HG02623 (cell line): ENCODE results near the gene SLIT3.
A peak's percentile ranks its signal among the peaks of the same experiment; 100 is the strongest.

ENCODE experiments used
- ATAC-seq: cut with Tn5 transposase; IDR thresholded peaks from one replicate; pipeline ENCODE4 v1.9.1; 2021; ENCODE audit warnings: moderate library complexity; ENCODE audit not compliant: unreplicated experiment

The SLIT3 gene

DNA sequence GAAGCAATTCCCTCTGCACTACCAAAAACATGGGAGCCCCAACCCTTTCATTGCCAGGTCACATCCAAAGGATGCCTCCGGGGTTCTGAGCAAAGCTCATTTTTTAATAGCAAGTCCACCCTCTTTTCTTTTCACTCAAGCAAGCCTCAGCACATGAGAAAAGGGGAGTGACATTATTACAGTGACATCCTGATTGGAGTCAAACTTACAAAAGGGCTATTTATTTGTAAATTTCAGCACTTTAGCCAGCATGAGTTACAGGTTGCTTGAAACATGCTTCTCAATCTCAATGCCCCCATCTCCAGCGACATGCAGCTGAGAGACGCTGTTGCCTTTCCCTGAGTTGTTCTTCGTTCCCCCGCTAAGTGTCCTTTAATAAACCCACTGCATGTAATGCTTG is 483.3 kb downstream of the SLIT3 start:
- ATAC-seq: no peak

DNA sequence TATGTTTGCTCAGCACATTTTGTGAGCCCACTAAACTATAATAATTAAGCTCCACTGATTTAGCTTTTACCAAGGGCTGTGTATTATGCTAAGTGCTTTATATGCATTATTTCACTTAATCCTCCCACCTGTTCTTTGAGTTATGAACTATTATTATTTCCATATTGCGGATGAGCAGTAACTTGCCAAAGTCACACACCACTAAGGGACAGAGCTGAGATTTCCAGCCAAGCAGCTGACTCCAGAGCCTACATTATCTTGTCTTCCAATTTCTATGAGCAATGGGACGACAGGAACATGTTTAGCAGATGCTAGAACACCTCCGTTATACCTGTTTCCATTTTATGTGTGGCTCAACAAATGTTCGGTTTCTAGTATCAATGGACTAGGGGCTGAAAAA is 484.3 kb downstream of the SLIT3 start:
- no peak for ATAC-seq

DNA sequence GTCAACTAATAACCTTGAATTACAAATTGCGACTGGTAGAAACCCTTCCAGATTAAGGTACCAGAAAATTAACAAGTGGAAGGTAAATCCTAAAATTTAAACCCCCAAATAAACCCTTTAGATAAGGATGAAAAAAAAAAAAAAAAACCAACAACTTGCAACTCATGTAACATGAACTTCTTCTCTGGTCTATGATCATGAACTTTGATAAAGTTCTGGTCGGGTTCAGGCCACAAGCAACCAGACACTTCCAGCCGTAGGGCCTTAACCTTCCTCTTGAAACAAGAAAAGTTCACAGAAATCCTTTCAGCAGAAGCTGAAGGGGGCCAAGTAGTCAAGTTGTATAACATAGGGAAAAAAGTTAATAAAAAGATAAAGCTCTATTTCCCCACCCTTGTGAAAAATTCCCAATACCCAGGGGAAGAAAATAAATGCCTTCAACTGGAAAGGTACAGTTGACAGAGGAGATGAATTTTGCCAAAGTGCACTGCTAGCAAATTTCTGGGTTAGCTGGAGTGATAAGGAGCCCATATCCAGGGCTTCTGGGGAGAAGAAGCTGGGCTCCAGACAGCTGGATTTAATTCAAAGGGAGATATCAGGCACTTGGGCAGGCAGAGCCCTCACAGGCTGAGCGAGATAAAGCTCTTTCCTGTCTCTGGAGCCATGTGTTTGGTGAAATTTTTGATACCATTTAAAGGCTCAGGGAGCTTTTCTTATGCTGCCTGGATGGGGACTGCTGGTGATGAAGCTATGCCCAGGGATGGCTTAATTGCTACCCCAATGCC is 487.6 kb downstream of the SLIT3 start:
- no peak for ATAC-seq

DNA sequence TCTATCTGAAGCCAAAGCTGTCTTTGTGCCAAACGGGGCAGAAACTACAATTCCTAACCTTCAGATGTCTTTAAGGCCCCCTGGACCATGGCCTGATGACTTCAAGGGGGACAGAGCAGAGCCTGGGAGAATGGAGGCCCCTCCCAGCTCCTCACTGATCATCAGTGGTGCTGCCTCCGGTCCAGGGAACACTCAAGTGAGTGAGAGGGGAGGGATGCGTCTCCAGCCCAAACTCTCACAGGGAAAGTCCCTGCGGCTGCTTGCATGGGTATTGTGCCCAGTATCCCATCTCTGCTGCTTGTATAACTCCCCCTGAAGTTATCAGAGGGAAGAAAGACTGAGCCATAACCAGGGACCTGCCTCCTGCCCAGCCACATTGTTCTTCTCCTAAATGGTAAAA is 490.3 kb downstream of the SLIT3 start:
- ATAC-seq: no peak

DNA sequence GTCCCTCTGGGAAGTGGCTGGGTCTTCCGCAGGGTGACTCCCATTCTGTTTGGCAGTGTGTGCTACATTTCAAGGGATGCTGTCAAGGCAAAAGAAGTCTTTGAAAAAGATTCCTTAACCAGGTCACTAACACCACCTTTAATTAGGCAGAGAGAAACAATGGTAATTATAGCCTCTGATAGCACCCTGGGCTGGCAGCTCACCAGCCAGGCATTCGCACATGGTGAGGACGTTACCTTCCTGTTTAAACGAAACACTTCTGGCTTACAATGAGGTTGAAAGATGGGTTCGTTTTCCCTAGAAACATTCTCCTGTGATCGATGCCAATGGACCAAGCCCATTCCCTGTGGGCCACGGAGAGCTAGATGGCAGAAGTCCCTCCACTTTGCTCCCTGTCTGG is 491.7 kb downstream of the SLIT3 start:
- no peak for ATAC-seq

DNA sequence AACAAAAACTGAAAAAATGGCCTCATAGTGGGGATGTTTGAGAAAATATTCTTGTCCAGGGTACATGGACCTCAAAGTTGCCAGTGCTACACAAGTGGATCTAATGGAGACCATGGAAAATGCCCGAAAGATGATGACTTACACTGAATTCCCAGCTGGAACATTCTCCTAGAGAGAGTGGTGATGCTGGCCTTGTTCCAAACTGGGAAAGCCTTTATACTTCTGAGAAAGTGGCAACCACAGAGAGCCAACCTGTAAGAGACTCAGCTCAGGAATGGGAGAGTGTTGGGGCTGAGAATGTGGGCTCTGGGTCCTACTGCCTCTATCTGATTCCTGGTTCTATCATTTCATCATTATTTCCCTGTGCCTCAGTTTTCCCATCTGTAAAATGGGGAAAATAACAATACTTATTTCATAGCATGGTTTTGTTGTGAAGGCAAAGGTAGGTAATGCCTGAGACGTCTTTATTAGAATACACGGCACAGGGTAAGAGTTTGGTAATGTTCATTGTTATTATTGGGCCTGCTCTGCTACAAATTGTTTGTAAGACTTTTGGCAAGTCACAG is 492.8 kb downstream of the SLIT3 start:
- no peak for ATAC-seq

DNA sequence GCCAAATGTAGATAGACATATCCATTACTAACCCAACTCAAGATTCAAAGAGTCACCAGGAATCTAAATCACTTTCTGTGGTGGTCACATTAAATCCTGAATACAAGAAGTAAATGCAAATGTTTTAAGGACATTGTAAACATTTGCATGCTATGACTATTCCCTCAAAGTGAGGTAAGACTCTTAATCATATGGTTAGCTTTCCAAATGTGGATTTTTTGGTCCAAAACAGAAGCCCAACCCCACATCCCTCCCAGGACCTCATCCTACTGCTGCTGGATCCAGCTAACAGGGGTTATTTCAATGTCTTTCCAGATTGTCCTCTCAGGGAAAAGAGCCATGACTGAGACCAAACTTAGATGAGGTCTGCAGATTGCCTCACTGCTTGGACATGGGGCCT is 493.7 kb downstream of the SLIT3 start:
- ATAC-seq: no peak

DNA sequence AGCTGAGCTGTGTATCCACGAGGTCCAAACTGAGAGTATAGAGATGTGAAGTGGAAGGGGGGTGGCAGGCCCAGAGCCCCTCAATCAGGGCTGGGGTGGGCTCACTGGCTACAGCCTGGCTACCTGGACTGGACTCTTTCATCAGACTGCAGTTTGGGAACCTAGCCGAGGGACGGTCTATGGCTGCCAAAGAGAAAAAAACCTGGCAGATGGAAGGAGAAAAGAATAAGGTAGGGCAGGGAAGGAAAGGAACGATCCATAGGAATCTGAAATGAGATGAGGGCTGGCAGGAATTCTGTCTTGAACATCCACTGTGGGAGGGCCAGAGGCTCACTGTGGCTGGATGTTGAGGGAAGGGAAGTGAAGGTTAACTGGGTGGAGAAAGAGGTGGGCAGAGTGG is 497.4 kb downstream of the SLIT3 start:
- ATAC-seq: no peak

DNA sequence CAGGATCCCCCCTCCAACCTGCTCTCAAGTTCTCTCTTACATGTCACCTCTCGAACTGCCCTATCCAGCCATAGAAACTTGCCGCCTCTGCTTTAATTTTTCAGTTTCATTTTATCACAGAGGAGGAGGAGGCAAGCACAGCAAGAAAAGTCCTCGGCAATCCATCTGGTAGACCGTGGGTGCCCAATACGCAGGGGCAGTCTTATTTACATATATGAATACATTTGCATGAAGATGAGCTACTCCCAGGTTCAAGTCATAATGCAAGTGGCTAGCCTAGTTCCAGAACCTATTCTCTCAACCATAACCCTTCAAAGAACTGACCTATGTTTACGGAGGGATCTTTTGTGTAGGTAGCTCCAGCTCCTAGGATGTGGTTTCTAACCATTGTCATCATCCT is 498.6 kb downstream of the SLIT3 start:
- peak; percentile 48 for ATAC-seq

DNA sequence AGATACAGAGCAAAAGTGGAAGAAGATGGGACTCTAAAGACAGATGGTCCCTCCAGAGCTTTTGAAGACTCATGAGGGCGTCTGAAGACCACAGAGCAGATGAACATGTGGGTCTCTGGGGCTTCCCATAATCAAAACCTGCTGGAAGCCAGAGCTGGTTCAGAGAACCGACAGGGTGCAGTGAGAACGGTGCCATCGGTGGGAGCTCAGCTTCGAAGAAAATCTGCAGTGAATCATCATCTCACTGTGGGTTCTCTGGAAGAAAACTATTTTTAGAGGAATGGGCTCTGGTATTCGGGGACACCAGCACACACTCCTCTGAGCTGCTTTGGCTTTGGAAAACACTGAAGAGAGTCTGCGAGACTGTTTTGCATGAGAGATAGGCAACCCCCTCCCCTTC is 499.4 kb downstream of the SLIT3 start:
- ATAC-seq: no peak

DNA sequence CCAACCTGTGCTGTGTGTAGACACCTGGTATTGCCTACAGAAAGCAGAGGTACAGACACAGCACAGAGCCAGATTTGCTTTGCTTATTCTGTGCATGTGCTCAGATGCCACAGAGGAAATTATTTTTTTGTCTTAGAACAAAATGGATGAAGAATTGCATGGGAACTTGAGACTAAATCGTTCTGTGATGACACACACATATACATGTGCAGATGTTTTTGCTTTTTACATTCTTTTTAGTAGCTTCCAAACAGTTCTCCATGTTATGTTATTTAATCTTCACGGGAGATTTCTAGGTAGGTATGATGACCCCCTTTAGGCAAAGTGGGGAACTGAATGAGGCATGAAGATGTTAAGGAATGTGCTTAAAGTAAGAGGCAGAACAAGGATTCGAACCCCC is 500.2 kb downstream of the SLIT3 start:
- ATAC-seq: no peak

DNA sequence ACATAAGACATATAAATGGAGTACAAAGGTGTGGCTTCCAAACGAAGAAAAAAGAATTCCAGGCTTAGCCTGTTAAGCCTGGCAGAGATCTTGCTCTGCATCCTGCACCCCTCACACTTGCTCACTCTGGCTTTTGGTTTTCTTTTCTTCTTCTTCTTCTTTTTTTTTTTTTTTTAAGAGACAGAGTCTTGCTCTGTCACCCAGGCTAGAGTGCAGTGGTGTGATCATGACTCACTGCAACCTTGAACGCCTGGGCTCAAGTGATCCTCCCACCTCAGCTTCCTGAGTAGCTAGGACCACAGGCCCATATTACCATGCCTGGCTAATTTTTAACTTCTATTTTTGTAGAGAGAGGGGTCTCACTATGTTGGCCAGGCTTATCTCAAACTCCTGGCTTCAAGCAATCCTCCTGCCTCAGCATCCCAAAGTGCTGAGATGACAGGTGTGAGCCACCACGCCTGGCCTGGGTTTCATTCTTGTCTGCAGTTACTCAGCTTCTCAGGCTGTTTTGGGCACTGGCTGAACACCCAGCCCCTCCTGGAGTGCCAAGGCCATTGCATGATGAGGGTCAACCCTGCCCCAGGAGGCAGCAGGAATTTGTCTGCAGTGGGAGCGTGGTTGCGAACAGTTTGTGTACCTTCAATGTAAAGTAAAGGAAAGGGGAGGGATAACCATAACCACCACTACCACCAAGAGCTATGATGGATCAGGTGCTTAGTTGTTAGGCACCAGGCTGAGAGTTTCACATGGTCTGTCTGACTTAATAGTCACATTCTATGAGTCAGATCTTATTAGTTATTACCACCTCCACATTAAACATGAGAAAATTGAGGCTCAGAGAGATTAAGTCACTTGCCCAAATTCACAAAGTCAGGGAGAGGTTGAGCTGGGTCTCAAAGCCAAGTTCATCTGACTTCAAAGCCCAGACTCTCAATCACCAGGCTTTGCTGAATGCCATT is 502.6 kb downstream of the SLIT3 start:
- ATAC-seq: no peak

DNA sequence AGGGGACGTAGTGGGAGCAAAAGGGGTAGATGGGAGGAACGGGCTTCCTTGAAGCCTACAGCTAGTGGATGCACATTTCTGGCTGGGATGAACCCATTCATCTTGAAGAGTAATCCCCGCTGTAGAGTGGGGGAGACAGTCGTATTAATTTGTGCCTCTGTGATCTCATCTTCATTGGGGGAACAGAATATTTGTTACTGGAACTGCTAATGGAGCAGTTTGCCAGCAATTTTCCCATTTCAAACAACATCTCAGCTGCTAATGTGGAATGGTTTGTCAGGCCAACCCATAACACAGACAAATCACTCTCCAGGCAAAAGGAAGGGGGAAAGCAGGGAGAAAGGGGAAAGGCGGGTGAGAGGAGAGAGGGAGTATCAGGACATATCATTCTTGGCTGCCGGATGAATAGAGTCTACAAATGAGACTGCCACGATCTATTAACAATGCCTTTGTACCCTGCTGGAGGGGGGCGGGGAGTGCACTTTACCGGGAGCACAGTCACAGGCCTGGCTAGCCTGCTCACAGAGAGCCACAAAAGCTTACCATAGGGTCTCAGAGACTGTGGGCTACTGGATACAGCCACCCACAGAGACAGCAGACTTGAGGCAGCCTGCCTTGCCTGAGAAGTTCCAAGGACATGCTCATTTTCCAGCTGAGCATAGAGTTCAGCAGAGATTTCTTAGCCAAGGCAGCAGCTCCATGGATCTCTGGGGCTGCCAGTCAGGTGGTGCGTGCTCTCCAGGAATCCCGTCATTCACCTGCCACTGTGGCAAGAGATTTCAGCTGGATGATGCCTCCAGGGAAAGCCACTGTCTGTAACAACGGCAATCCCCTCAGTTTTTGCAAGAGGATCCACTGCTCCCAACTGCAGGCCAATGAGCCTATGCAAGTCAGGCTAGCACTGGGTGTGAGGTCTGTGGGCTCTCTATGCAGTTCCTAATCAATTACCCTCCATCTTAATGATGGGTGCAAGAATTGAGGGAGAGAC is 504.1 kb downstream of the SLIT3 start:
- no peak for ATAC-seq

DNA sequence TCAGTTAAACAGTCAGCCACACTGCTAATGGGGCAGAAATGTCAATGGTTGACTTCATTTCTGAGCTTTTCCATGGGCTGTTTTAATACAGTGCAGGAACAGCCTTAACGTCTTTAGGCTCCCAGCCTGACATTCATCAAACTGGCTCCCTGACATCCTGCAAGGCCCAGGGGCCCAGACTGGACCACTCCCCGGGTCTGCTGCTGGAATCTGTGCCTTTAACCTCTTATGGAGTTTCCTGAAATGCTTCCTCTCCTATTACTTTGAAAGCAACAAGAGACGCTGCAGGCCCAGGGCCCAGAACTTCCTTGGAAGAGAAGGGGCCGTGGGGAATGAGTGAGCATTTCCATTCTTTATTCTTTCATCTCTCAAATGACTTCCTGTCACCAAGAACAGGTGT is 504.9 kb downstream of the SLIT3 start:
- no peak for ATAC-seq

DNA sequence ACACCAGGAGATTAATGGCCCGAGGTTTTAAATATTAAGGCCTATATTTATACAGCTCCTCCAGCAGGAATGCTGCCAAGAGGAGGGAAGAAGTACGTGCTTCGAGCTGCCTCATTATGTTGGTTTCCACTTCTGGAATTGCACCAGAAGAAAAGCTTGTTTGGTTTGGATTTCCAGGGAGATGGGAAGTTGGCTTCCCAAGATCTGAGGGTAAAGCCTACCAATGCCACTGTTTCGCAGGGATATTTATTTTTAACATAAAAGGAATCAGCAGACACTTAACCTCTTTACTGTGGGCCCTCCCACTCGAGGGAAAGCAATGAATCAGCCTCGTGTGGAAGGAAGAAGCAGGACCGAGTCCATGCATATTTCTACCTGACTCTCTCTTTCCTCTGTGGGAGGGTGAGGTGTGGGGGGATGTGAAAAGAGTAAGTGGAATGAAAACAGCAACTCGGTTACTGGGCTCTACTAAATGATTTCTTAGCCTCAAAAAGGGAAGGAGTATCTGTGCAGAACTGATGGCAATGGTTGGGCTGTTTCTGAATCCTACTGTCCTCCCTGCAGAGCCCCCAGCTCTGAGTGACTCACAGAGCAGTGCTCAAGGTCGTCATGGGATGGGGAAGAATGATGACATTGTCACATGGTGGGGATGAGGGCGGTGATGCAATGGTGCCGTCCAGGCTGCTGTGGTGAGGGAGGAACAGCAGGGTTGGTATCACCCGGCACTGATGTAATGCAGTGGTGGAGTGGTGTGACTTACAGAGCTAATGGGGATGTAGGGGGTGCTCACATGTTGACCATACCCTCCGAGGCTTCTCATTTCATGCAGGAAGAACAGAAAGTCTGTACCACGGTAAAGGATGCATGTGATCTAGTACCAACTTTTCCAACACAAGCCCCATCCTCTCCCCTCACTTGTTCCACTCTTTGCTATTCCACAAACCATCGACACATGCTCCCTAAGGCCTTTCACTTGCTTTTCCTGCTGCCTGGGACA is 506.8 kb downstream of the SLIT3 start:
- ATAC-seq: no peak

DNA sequence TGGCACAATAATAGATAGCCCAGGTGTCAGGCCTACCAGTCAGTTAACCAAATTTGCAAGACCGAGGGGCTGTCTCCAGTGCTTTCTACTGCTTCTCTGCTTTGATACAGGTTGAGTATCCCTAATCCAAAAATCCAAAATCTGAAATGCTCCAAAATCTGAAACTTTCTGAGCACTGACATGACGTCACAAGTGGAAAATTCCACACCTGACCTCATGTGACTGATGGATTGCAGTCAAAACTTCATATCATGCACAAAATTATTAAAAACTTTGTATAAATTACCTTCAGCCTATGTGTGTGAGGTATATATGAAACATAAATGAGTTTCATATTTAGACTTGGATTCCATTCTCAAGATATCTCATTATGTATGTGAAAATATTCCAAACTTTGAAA is 508.3 kb downstream of the SLIT3 start:
- ATAC-seq: no peak

DNA sequence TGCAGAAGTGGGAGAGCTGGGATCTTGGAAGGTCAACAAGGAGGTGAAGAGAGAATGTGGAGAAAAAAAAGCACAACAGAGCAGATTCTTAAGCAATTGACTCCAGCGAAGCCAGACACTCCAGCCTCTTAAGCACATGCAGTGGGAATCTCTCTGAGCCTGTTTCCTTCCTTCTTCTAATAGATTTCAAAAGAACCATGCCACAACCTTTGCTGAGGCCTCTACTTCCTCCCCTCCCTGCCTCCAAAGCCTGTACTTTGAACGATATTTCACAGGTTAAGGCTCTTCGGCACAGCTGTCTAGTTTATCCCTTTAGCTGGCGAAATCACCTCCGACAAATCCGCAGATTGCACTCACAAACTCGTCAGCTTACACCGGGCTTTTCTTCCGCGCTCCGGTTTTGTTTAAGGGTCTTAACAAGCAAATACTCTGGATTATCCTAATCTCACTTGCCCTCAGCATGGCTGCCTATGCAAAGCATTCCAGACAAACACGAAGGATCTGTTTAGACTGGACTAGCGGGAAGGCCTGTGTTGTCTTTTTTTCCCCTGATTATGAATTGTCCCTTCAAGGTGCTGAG is 510.2 kb downstream of the SLIT3 start:
- no peak for ATAC-seq

DNA sequence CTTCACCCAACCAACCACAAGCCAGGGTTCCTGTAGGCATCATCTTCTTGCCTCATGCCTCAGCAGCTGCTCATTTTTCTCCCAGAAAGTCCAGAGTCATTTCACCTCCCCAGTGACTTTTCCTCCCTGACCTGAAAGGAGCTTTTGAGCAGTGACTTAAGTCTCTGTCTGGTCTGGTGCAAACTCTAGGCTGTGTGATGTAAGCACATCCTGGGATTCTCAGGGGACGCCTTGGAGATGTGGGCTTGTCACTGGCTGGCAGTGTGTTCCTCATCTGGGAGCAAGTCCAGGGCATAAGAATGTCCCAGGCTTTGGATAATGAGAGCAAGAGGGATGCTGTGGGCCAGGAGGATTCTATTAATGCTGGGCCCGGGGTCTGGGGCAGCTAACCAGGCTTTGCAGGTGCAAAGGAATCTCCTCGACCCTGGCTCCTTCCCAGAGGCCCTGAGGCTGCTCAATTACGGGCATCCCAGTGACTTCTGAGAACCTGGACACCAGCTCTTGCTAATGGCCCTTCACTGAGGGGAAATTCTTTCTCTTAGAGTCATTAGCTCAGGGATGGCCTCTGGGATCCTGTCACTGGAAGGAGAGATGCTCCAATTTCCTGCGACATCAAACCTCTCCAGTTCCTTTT is 510.8 kb downstream of the SLIT3 start:
- no peak for ATAC-seq

DNA sequence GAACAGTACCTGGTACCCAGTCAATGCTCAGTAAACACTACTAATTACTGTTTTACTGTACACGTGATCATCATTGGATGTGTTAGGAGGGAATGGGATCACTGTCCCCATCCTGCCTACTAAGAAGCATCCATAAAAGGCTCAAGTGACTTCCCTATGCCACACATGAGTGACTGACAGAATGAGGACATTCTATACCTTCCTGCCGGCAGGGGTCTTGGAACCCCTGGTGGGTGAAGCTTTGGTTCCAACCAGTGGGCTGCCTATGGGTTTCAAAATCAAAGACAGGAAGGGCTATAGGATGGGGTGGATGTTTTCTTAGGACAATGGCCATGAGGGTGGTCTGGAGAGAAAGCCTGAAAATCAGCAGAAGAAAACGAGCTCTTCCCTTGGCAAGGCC is 512.2 kb downstream of the SLIT3 start:
- no peak for ATAC-seq
